ENCODE results near the gene NIPBL. TPM values are rescaled to one million over a fixed set of nuclear protein-coding genes. Genes with fewer than 3 reads are reported as not detected.

NIPBL gene
- total RNA-seq, 2 experiments from 2014 or later = 108 to 120 TPM

DNA sequence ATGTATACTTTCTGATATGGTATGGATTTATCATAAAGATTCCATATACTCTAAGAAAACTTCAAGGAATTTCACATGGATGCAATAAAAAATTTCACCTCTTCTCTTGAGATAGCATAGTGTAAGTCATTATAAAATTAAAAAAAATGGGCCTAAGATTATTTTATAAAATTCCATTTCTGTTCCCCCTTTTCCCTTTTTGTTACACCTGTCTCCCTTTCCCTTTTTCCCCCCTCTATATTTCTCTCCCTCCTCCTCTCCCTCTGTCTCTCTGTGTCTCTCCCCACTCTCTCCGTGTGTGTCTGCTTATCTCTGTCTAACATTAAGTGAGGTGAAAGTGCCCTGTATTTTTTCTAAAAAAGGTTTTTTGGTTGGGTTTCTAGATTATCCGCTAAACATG lies 180.2 kb downstream of the NIPBL start:
- DNase-seq = no peak
- Histone ChIP-seq H3K27me3 (ENCODE audit: control insufficient read depth in 1 of 2, insufficient read depth in 2 of 2, low read length in 2 of 2) (no peaks in the 10 kb centered on the region), H3K27ac (ENCODE audit: low read depth in 1 of 2, low read length in 2 of 2) (no peak overlapping the region), H3K4me3 (ENCODE audit: low read length) (no peak overlapping the region), H3K36me3 (ENCODE audit: insufficient read depth, low read length) (peaks cover 83% of the 10 kb centered on the region), H3K9me3 (ENCODE audit: control insufficient read depth in 1 of 2, insufficient read depth in 1 of 2, low read length in 2 of 2) (no peaks in the 10 kb centered on the region), H3K4me1 (ENCODE audit: insufficient read depth, low read length) (no peaks in the 10 kb centered on the region)
- no peak overlapping the region for H3K4me3 Mint-ChIP-seq
- TF ChIP-seq, protein P1, sequence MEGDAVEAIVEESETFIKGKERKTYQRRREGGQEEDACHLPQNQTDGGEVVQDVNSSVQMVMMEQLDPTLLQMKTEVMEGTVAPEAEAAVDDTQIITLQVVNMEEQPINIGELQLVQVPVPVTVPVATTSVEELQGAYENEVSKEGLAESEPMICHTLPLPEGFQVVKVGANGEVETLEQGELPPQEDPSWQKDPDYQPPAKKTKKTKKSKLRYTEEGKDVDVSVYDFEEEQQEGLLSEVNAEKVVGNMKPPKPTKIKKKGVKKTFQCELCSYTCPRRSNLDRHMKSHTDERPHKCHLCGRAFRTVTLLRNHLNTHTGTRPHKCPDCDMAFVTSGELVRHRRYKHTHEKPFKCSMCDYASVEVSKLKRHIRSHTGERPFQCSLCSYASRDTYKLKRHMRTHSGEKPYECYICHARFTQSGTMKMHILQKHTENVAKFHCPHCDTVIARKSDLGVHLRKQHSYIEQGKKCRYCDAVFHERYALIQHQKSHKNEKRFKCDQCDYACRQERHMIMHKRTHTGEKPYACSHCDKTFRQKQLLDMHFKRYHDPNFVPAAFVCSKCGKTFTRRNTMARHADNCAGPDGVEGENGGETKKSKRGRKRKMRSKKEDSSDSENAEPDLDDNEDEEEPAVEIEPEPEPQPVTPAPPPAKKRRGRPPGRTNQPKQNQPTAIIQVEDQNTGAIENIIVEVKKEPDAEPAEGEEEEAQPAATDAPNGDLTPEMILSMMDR (IDR thresholded peaks at IDR 0.05) = no peak
- H3K36me3 Mint-ChIP-seq (ENCODE audit: low read depth) = peaks cover 91% of the 10 kb centered on the region
- no peaks in the 10 kb centered on the region for H3K27me3 Mint-ChIP-seq
- H3K9me3 Mint-ChIP-seq = no peaks in the 10 kb centered on the region
- ChIA-PET POLR2A (no interaction called here), CTCF (no interaction called here)
- H3K4me1 Mint-ChIP-seq (ENCODE audit: low read depth) = no peaks in the 10 kb centered on the region
- intact Hi-C loops (cut with DNase I, micrococcal nuclease) = loop anchor here in 1 of 2 experiments (5.0 kb wide), 1 partner anchor 34 kb away; no protein-coding TSS in a partner anchor
- peak overlapping the region; percentile 21 for H3K27ac Mint-ChIP-seq
- ATAC-seq (ENCODE audit: poor library complexity) = no peak

DNA sequence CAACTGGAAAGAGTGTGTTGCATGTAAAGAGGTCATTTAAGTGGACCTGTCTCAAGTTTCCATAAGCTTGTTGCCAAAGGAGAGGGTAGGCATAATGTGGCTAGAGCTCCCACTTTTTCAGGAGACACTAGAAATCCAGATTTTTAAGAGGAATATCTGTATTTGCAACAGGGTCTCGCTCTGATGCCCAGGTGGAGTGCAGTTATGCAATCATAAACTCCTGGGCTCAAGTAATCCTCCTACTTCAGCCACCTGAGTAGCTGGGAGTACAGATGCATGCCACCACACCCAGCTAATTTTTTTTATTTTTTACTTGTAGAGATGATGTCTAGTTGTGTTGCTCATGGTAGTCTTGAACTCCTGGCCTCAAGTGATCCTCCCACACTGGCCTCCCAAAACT lies 183.5 kb downstream of the NIPBL start:
- Histone ChIP-seq H3K27ac (ENCODE audit: low read depth in 1 of 2, low read length in 2 of 2) (no peak overlapping the region), H3K36me3 (ENCODE audit: insufficient read depth, low read length) (peaks cover 83% of the 10 kb centered on the region), H3K9me3 (ENCODE audit: control insufficient read depth in 1 of 2, insufficient read depth in 1 of 2, low read length in 2 of 2) (no peaks in the 10 kb centered on the region), H3K4me1 (ENCODE audit: insufficient read depth, low read length) (no peaks in the 10 kb centered on the region), H3K4me3 (ENCODE audit: low read length) (no peak overlapping the region), H3K27me3 (ENCODE audit: control insufficient read depth in 1 of 2, insufficient read depth in 2 of 2, low read length in 2 of 2) (no peaks in the 10 kb centered on the region)
- DNase-seq = no peak
- ChIA-PET CTCF (no interaction called here), POLR2A (interaction anchor here (0.7 kb wide), 1 partner anchor 11 kb away, joined by 3 read pairs; no protein-coding TSS in a partner anchor)
- ATAC-seq (ENCODE audit: poor library complexity) = no peak
- Mint-ChIP-seq H3K9me3 (no peaks in the 10 kb centered on the region), H3K27me3 (no peaks in the 10 kb centered on the region), H3K4me1 (ENCODE audit: low read depth) (no peaks in the 10 kb centered on the region), H3K27ac (peak overlapping the region; percentile 21), H3K36me3 (ENCODE audit: low read depth) (peaks cover 79% of the 10 kb centered on the region), H3K4me3 (no peak overlapping the region)
- TF ChIP-seq, protein P1 (IDR thresholded peaks at IDR 0.05) = no peak
- intact Hi-C loops (cut with DNase I, micrococcal nuclease) = no loop called here

DNA sequence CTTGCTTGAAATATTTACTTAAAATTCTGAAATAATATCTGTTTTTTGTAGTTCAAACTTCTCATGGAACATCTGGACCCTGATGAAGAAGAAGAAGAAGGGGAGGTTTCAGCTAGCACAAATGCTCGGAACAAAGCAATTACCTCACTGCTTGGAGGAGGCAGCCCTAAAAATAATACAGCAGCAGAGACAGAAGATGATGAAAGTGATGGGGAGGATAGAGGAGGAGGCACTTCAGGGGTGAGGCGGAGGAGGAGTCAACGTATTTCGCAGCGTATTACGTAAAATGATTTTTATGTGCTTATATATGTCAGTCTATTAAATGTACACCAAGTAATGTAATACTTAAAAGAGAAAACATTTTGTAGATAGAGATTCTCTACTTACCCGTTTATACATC lies 187.2 kb downstream of the NIPBL start:
- H3K27me3 ChIP-seq (ENCODE audit: control insufficient read depth in 1 of 2, insufficient read depth in 2 of 2, low read length in 2 of 2) = no peaks in the 10 kb centered on the region
- no peak overlapping the region for H3K27ac ChIP-seq (ENCODE audit: low read depth in 1 of 2, low read length in 2 of 2)
- Mint-ChIP-seq H3K36me3 (ENCODE audit: low read depth) (peaks cover 54% of the 10 kb centered on the region), H3K9me3 (no peaks in the 10 kb centered on the region), H3K4me3 (no peak overlapping the region), H3K4me1 (ENCODE audit: low read depth) (no peaks in the 10 kb centered on the region), H3K27ac (no peak overlapping the region), H3K27me3 (no peaks in the 10 kb centered on the region)
- no peaks in the 10 kb centered on the region for H3K4me1 ChIP-seq (ENCODE audit: insufficient read depth, low read length)
- H3K9me3 ChIP-seq (ENCODE audit: control insufficient read depth in 1 of 2, insufficient read depth in 1 of 2, low read length in 2 of 2) = no peaks in the 10 kb centered on the region
- intact Hi-C loops (cut with DNase I, micrococcal nuclease) = no loop called here
- DNase-seq (no peak), ATAC-seq (ENCODE audit: poor library complexity) (no peak)
- ChIA-PET CTCF (no interaction called here), POLR2A (no interaction called here)
- TF ChIP-seq, protein P1 (IDR thresholded peaks at IDR 0.05) = no peak
- H3K4me3 ChIP-seq (ENCODE audit: low read length) = no peak overlapping the region
- H3K36me3 ChIP-seq (ENCODE audit: insufficient read depth, low read length) = peaks cover 55% of the 10 kb centered on the region
